Measurements from ENCODE around the gene TTYH3.

Gene TTYH3

GRCh38 chr7:2639695-2640481, 8.1 kb downstream of the TTYH3 start:
- H3K27ac ChIP-seq (ENCODE audit: low read depth, low read length) = no peak overlapping the region
- no peaks in the 10 kb centered on the region for H3K9me3 ChIP-seq (ENCODE audit: insufficient read depth, low read depth, low read length)
- no peaks in the 10 kb centered on the region for H3K36me3 ChIP-seq (ENCODE audit: insufficient read depth, low read length)
- peaks cover 16% of the 10 kb centered on the region for H3K4me1 ChIP-seq (ENCODE audit: insufficient read depth, low read length)
- H3K4me3 ChIP-seq (ENCODE audit: low read length) = no peak overlapping the region
- no peaks in the 10 kb centered on the region for H3K27me3 ChIP-seq (ENCODE audit: insufficient read depth, low read length)
- H3K9ac ChIP-seq (ENCODE audit: low read depth, low read length) = no peak overlapping the region
- WGBS = 91% methylated on average over 37 of the region's 37 CpGs

GRCh38 chr7:2640482-2640830, 8.7 kb downstream of the TTYH3 start:
- Histone ChIP-seq H3K4me1 (ENCODE audit: insufficient read depth, low read length) (peaks cover 21% of the 10 kb centered on the region), H3K27ac (ENCODE audit: low read depth, low read length) (peak overlapping the region; percentile 88), H3K27me3 (ENCODE audit: insufficient read depth, low read length) (no peaks in the 10 kb centered on the region), H3K36me3 (ENCODE audit: insufficient read depth, low read length) (no peaks in the 10 kb centered on the region), H3K9me3 (ENCODE audit: insufficient read depth, low read depth, low read length) (no peaks in the 10 kb centered on the region), H3K4me3 (ENCODE audit: low read length) (no peak overlapping the region), H3K9ac (ENCODE audit: low read depth, low read length) (no peak overlapping the region)
- WGBS = 90% methylated on average over 12 of the region's 12 CpGs

- Histone ChIP-seq H3K9ac (ENCODE audit: low read depth, low read length) (peak overlapping the region; percentile 55), H3K4me3 (ENCODE audit: low read length) (no peak overlapping the region), H3K36me3 (ENCODE audit: insufficient read depth, low read length) (no peaks in the 10 kb centered on the region), H3K9me3 (ENCODE audit: insufficient read depth, low read depth, low read length) (no peaks in the 10 kb centered on the region), H3K27ac (ENCODE audit: low read depth, low read length) (peak overlapping the region; percentile 88), H3K27me3 (ENCODE audit: insufficient read depth, low read length) (no peaks in the 10 kb centered on the region), H3K4me1 (ENCODE audit: insufficient read depth, low read length) (peaks cover 24% of the 10 kb centered on the region)
- 78% methylated on average over 9 of the region's 9 CpGs for WGBS
Measured at GRCh38 chr7:2640846-2641316, 9.1 kb downstream of the TTYH3 start.

GRCh38 chr7:2641406-2642393, 9.9 kb downstream of the TTYH3 start:
- no peak overlapping the region for H3K4me3 ChIP-seq (ENCODE audit: low read length)
- H3K9ac ChIP-seq (ENCODE audit: low read depth, low read length) = peak overlapping the region; percentile 56; the same call in 1 of the 2 replicates

GRCh38 chr7:2643386-2644219, 11.8 kb downstream of the TTYH3 start:
- WGBS = 92% methylated on average over 29 of the region's 29 CpGs
- H3K9ac ChIP-seq (ENCODE audit: low read depth, low read length) = no peak overlapping the region
- no peak overlapping the region for H3K4me3 ChIP-seq (ENCODE audit: low read length)
- H3K27me3 ChIP-seq (ENCODE audit: insufficient read depth, low read length) = no peaks in the 10 kb centered on the region
- H3K36me3 ChIP-seq (ENCODE audit: insufficient read depth, low read length) = peaks cover 16% of the 10 kb centered on the region
- peaks cover 24% of the 10 kb centered on the region for H3K4me1 ChIP-seq (ENCODE audit: insufficient read depth, low read length)
- H3K27ac ChIP-seq (ENCODE audit: low read depth, low read length) = no peak overlapping the region
- H3K9me3 ChIP-seq (ENCODE audit: insufficient read depth, low read depth, low read length) = no peaks in the 10 kb centered on the region

More at GRCh38 chr7:2641406-2642393, 9.9 kb downstream of the TTYH3 start:
- Histone ChIP-seq H3K27me3 (ENCODE audit: insufficient read depth, low read length) (no peaks in the 10 kb centered on the region), H3K36me3 (ENCODE audit: insufficient read depth, low read length) (no peaks in the 10 kb centered on the region), H3K4me1 (ENCODE audit: insufficient read depth, low read length) (peaks cover 24% of the 10 kb centered on the region), H3K9me3 (ENCODE audit: insufficient read depth, low read depth, low read length) (no peaks in the 10 kb centered on the region), H3K27ac (ENCODE audit: low read depth, low read length) (peak overlapping the region; percentile 88)
- 62% methylated on average over 39 of the region's 39 CpGs for WGBS

- Histone ChIP-seq H3K27me3 (ENCODE audit: insufficient read depth, low read length) (no peaks in the 10 kb centered on the region), H3K4me3 (ENCODE audit: low read length) (no peak overlapping the region), H3K27ac (ENCODE audit: low read depth, low read length) (peak overlapping the region; percentile 74), H3K36me3 (ENCODE audit: insufficient read depth, low read length) (peaks cover 19% of the 10 kb centered on the region), H3K4me1 (ENCODE audit: insufficient read depth, low read length) (peaks cover 24% of the 10 kb centered on the region), H3K9ac (ENCODE audit: low read depth, low read length) (no peak overlapping the region), H3K9me3 (ENCODE audit: insufficient read depth, low read depth, low read length) (no peaks in the 10 kb centered on the region)
- WGBS = 90% methylated on average over 6 of the region's 6 CpGs
Measured at GRCh38 chr7:2644220-2644561, 12.4 kb downstream of the TTYH3 start.

GRCh38 chr7:2644562-2645273, 12.9 kb downstream of the TTYH3 start:
- peak overlapping the region; percentile 54; the same call in 1 of the 2 replicates for H3K9ac ChIP-seq (ENCODE audit: low read depth, low read length)
- WGBS = 88% methylated on average over 18 of the region's 18 CpGs
- peaks cover 23% of the 10 kb centered on the region for H3K36me3 ChIP-seq (ENCODE audit: insufficient read depth, low read length)
- H3K4me3 ChIP-seq (ENCODE audit: low read length) = no peak overlapping the region
- peak overlapping the region; percentile 74 for H3K27ac ChIP-seq (ENCODE audit: low read depth, low read length)
- peaks cover 24% of the 10 kb centered on the region for H3K4me1 ChIP-seq (ENCODE audit: insufficient read depth, low read length)
- H3K27me3 ChIP-seq (ENCODE audit: insufficient read depth, low read length) = no peaks in the 10 kb centered on the region
- H3K9me3 ChIP-seq (ENCODE audit: insufficient read depth, low read depth, low read length) = no peaks in the 10 kb centered on the region

- Histone ChIP-seq H3K4me1 (ENCODE audit: insufficient read depth, low read length) (peaks cover 24% of the 10 kb centered on the region), H3K4me3 (ENCODE audit: low read length) (no peak overlapping the region), H3K27me3 (ENCODE audit: insufficient read depth, low read length) (no peaks in the 10 kb centered on the region), H3K36me3 (ENCODE audit: insufficient read depth, low read length) (peaks cover 26% of the 10 kb centered on the region), H3K27ac (ENCODE audit: low read depth, low read length) (peak overlapping the region; percentile 74), H3K9me3 (ENCODE audit: insufficient read depth, low read depth, low read length) (no peaks in the 10 kb centered on the region), H3K9ac (ENCODE audit: low read depth, low read length) (peak overlapping the region; percentile 54; the same call in 1 of the 2 replicates)
- 62% methylated on average over 14 of the region's 14 CpGs for WGBS
Measured at GRCh38 chr7:2645274-2645868, 13.6 kb downstream of the TTYH3 start.

- no peaks in the 10 kb centered on the region for H3K27me3 ChIP-seq (ENCODE audit: insufficient read depth, low read length)
- H3K9ac ChIP-seq (ENCODE audit: low read depth, low read length) = no peak overlapping the region; the same call in 1 of the 2 replicates
- H3K27ac ChIP-seq (ENCODE audit: low read depth, low read length) = peak overlapping the region; percentile 51; the same call in 1 of the 2 replicates
- peaks cover 26% of the 10 kb centered on the region for H3K36me3 ChIP-seq (ENCODE audit: insufficient read depth, low read length)
- H3K4me1 ChIP-seq (ENCODE audit: insufficient read depth, low read length) = peaks cover 20% of the 10 kb centered on the region
- 89% methylated on average over 10 of the region's 10 CpGs for WGBS
- no peaks in the 10 kb centered on the region for H3K9me3 ChIP-seq (ENCODE audit: insufficient read depth, low read depth, low read length)
- no peak overlapping the region for H3K4me3 ChIP-seq (ENCODE audit: low read length)
Measured at GRCh38 chr7:2646336-2646679, 14.5 kb downstream of the TTYH3 start.
